ENCODE data around the gene ECE2.

- TF ChIP-seq GATAD2B (conservative IDR thresholded peaks at IDR 0.05; ENCODE audit: low read depth) (no peak), ATF2 (IDR thresholded peaks at IDR 0.05; ENCODE audit: low read length) (no peak), CTCF (IDR thresholded peaks at IDR 0.05 in 2 of 3, conservative IDR thresholded peaks at IDR 0.05 in 1 of 3; ENCODE audit: control insufficient read depth in 2 of 3, extremely low read depth in 1 of 3, insufficient read depth in 1 of 3, low read depth in 3 of 3, low read length in 3 of 3) (no peak), POLR2AphosphoS5 (IDR thresholded peaks at IDR 0.05; ENCODE audit: low read length) (no peak), EZH2 (IDR thresholded peaks at IDR 0.05; ENCODE audit: borderline replicate concordance, control insufficient read depth, low read depth, low read length) (no peak), SIN3A (IDR thresholded peaks at IDR 0.05; ENCODE audit: low read depth, low read length) (no peak)
Measured at GRCh38 chr3:184333190-184333589, 57.4 kb downstream of the ECE2 start.
